Activated CD4-positive, alpha-beta T cell treated with anti-CD3 and anti-CD28 coated beads, Interleukin-2, amount 10 ng/mL, durations not matched to agents 24 days and 14 days (primary cell): ENCODE measurements around the gene CD300LB. TPM values are rescaled to one million over a fixed set of nuclear protein-coding genes. Genes with fewer than 3 reads are reported as not detected.
"Not testable (repeated sequence)": the region's sequence is repeated elsewhere in the genome, so short reads cannot be mapped to it uniquely, and the experiment has no call there.

Experiments
- DNase-seq: peaks from one replicate; pipeline ENCODE4 v3.0.0; 2022
- H3K27ac Mint-ChIP-seq: one replicate; pipeline ENCODE4 v1.8.0; 2022; ENCODE audit warnings: mild to moderate bottlenecking, mixed read lengths
- H3K27me3 Mint-ChIP-seq: one replicate; pipeline ENCODE4 v1.8.0; 2022; ENCODE audit warnings: mixed read lengths
- H3K36me3 Mint-ChIP-seq: one replicate; pipeline ENCODE4 v1.8.0; 2022; ENCODE audit warnings: low read depth, mild to moderate bottlenecking, mixed read lengths
- H3K4me1 Mint-ChIP-seq: one replicate; pipeline ENCODE4 v1.8.0; 2021; ENCODE audit warnings: mixed read lengths
- H3K4me3 Mint-ChIP-seq: one replicate; pipeline ENCODE4 v1.8.0; 2022; ENCODE audit warnings: mild to moderate bottlenecking, moderate library complexity, mixed read lengths
- H3K9me3 Mint-ChIP-seq: one replicate; pipeline ENCODE4 v1.8.0; 2021; ENCODE audit warnings: mixed read lengths
- intact Hi-C: fragments of 100-400 bp; cut with micrococcal nuclease; formaldehyde crosslinking; loops from one replicate; pipeline ENCODE4 v1.15.1; 2023
- total RNA-seq: library from RNA; stranded (reverse); gene quantifications from 2 replicates; pipeline ENCODE4 v1.2.3, GENCODE V29; 2022

The CD300LB gene
- total RNA-seq, 1 donor from 2014 or later = not detected

- Mint-ChIP-seq H3K4me1 (peaks cover 14% of the 10 kb centered on the region), H3K27ac (no peak overlapping the region), H3K9me3 (no peaks in the 10 kb centered on the region), H3K36me3 (no peaks in the 10 kb centered on the region), H3K4me3 (no peak overlapping the region), H3K27me3 (peaks cover 12% of the 10 kb centered on the region)
- no peak for DNase-seq
- intact Hi-C loops = no loop called here
These were observed 32.1 kb upstream of the CD300LB start for GRCh38 chr17:74563358-74563757.

- Mint-ChIP-seq H3K36me3 (no peaks in the 10 kb centered on the region), H3K9me3 (no peaks in the 10 kb centered on the region), H3K27me3 (peaks cover 8% of the 10 kb centered on the region), H3K4me1 (peaks cover 14% of the 10 kb centered on the region), H3K27ac (no peak overlapping the region), H3K4me3 (no peak overlapping the region)
- intact Hi-C loops = no loop called here
- peak; percentile 50 for DNase-seq
These were observed 30.3 kb upstream of the CD300LB start for GRCh38 chr17:74561586-74561985.

GRCh38 chr17:74558882-74559519, 27.7 kb upstream of the CD300LB start:
- H3K36me3 Mint-ChIP-seq = no peaks in the 10 kb centered on the region
- intact Hi-C loops = no loop called here
- no peak for DNase-seq
- H3K27me3 Mint-ChIP-seq = peaks cover 8% of the 10 kb centered on the region
- no peak overlapping the region for H3K27ac Mint-ChIP-seq
- H3K4me1 Mint-ChIP-seq = peaks cover 10% of the 10 kb centered on the region
- no peak overlapping the region for H3K4me3 Mint-ChIP-seq
- H3K9me3 Mint-ChIP-seq = no peaks in the 10 kb centered on the region

- DNase-seq, H3K36me3 Mint-ChIP-seq, intact Hi-C loops, H3K27ac Mint-ChIP-seq, H3K9me3 Mint-ChIP-seq, H3K4me3 Mint-ChIP-seq: not testable (repeated sequence)
- Mint-ChIP-seq H3K27me3 (peaks cover 12% of the 10 kb centered on the region), H3K4me1 (peaks cover 10% of the 10 kb centered on the region)
These were observed 27.1 kb upstream of the CD300LB start for GRCh38 chr17:74558402-74558801.

GRCh38 chr17:74555427-74555940, 24.2 kb upstream of the CD300LB start:
- peaks cover 17% of the 10 kb centered on the region for H3K27me3 Mint-ChIP-seq
- no peaks in the 10 kb centered on the region for H3K9me3 Mint-ChIP-seq
- intact Hi-C loops = no loop called here
- peaks cover 9% of the 10 kb centered on the region for H3K4me1 Mint-ChIP-seq
- DNase-seq = no peak
- no peak overlapping the region for H3K4me3 Mint-ChIP-seq
- H3K27ac Mint-ChIP-seq = no peak overlapping the region
- no peaks in the 10 kb centered on the region for H3K36me3 Mint-ChIP-seq

- peaks cover 9% of the 10 kb centered on the region for H3K4me1 Mint-ChIP-seq
- intact Hi-C loops = no loop called here
- H3K9me3 Mint-ChIP-seq = no peaks in the 10 kb centered on the region
- no peak overlapping the region for H3K4me3 Mint-ChIP-seq
- DNase-seq = no peak
- H3K36me3 Mint-ChIP-seq = no peaks in the 10 kb centered on the region
- peaks cover 17% of the 10 kb centered on the region for H3K27me3 Mint-ChIP-seq
- no peak overlapping the region for H3K27ac Mint-ChIP-seq
These were observed 23.6 kb upstream of the CD300LB start for GRCh38 chr17:74554909-74555308.

GRCh38 chr17:74552037-74552436, 20.8 kb upstream of the CD300LB start:
- Mint-ChIP-seq H3K9me3 (no peaks in the 10 kb centered on the region), H3K27me3 (peaks cover 13% of the 10 kb centered on the region), H3K27ac (no peak overlapping the region), H3K36me3 (no peaks in the 10 kb centered on the region), H3K4me3 (no peak overlapping the region), H3K4me1 (peaks cover 11% of the 10 kb centered on the region)
- no peak for DNase-seq
- intact Hi-C loops = no loop called here

- no peak overlapping the region for H3K4me3 Mint-ChIP-seq
- H3K9me3 Mint-ChIP-seq = no peaks in the 10 kb centered on the region
- peaks cover 18% of the 10 kb centered on the region for H3K4me1 Mint-ChIP-seq
- no peak overlapping the region for H3K27ac Mint-ChIP-seq
- peak; percentile 54 for DNase-seq
- no peaks in the 10 kb centered on the region for H3K36me3 Mint-ChIP-seq
- intact Hi-C loops = no loop called here
- peaks cover 9% of the 10 kb centered on the region for H3K27me3 Mint-ChIP-seq
These were observed 19.3 kb upstream of the CD300LB start for GRCh38 chr17:74550602-74551001.

GRCh38 chr17:74549343-74549742, 18.1 kb upstream of the CD300LB start:
- H3K27me3 Mint-ChIP-seq = peaks cover 9% of the 10 kb centered on the region
- H3K4me1 Mint-ChIP-seq = peaks cover 20% of the 10 kb centered on the region
- H3K4me3 Mint-ChIP-seq = no peak overlapping the region
- intact Hi-C loops = no loop called here
- no peaks in the 10 kb centered on the region for H3K9me3 Mint-ChIP-seq
- no peak overlapping the region for H3K27ac Mint-ChIP-seq
- no peaks in the 10 kb centered on the region for H3K36me3 Mint-ChIP-seq
- no peak for DNase-seq

GRCh38 chr17:74547736-74548135, 16.5 kb upstream of the CD300LB start:
- H3K27ac Mint-ChIP-seq = peak overlapping the region; percentile 85
- H3K9me3 Mint-ChIP-seq = no peaks in the 10 kb centered on the region
- intact Hi-C loops = no loop called here
- H3K27me3 Mint-ChIP-seq = peaks cover 2% of the 10 kb centered on the region
- peaks cover 20% of the 10 kb centered on the region for H3K4me1 Mint-ChIP-seq
- peak overlapping the region; percentile 31 for H3K4me3 Mint-ChIP-seq
- no peaks in the 10 kb centered on the region for H3K36me3 Mint-ChIP-seq
- DNase-seq = peak; percentile 78

GRCh38 chr17:74547264-74547663, 16.0 kb upstream of the CD300LB start:
- Mint-ChIP-seq H3K9me3 (no peaks in the 10 kb centered on the region), H3K27me3 (no peaks in the 10 kb centered on the region), H3K27ac (peak overlapping the region; percentile 85), H3K4me3 (peak overlapping the region; percentile 31), H3K4me1 (peaks cover 20% of the 10 kb centered on the region), H3K36me3 (no peaks in the 10 kb centered on the region)
- DNase-seq = no peak
- intact Hi-C loops = no loop called here

GRCh38 chr17:74546586-74546985, 15.3 kb upstream of the CD300LB start:
- intact Hi-C loops = no loop called here
- H3K9me3 Mint-ChIP-seq = no peaks in the 10 kb centered on the region
- H3K27me3 Mint-ChIP-seq = no peaks in the 10 kb centered on the region

GRCh38 chr17:74545843-74546230, 14.6 kb upstream of the CD300LB start, which contains the start of gene CD300C:
Gene CD300C, minus strand, starts transcription at chr17:74546115. Its CDS starts 333 bp downstream, at chr17:74545782.
- intact Hi-C loops = no loop called here
- peak; percentile 62 for DNase-seq
- H3K4me1 Mint-ChIP-seq = peaks cover 20% of the 10 kb centered on the region

More at GRCh38 chr17:74546586-74546985, 15.3 kb upstream of the CD300LB start:
- peaks cover 20% of the 10 kb centered on the region for H3K4me1 Mint-ChIP-seq
- no peak overlapping the region for H3K4me3 Mint-ChIP-seq
- H3K36me3 Mint-ChIP-seq = no peaks in the 10 kb centered on the region
- peak overlapping the region; percentile 3 for H3K27ac Mint-ChIP-seq
- no peak for DNase-seq

GRCh38 chr17:74544991-74545842, 13.9 kb upstream of the CD300LB start:
- intact Hi-C loops = no loop called here
- no peaks in the 10 kb centered on the region for H3K36me3 Mint-ChIP-seq
- DNase-seq = no peak
- no peaks in the 10 kb centered on the region for H3K9me3 Mint-ChIP-seq
- H3K27ac Mint-ChIP-seq = peak overlapping the region; percentile 14
- peaks cover 20% of the 10 kb centered on the region for H3K4me1 Mint-ChIP-seq
- no peaks in the 10 kb centered on the region for H3K27me3 Mint-ChIP-seq
- H3K4me3 Mint-ChIP-seq = no peak overlapping the region

More at GRCh38 chr17:74545843-74546230, 14.6 kb upstream of the CD300LB start, which contains the start of gene CD300C:
- H3K27ac Mint-ChIP-seq = peak within 1 kb of the TSS; percentile 14
- no peaks in the 10 kb centered on the region for H3K36me3 Mint-ChIP-seq
- no peaks in the 10 kb centered on the region for H3K27me3 Mint-ChIP-seq
- no peaks in the 10 kb centered on the region for H3K9me3 Mint-ChIP-seq
- no peak within 1 kb of the TSS for H3K4me3 Mint-ChIP-seq
